IPS-11a (cell line): ENCODE measurements around the gene CDC42EP5.
"Not testable (repeated sequence)": the region's sequence is repeated elsewhere in the genome, so short reads cannot be mapped to it uniquely, and the experiment has no call there.

Source experiments
- H3K4me3 ChIP-seq: one replicate; pipeline ENCODE4 v1.5.1; 2013; ENCODE audit warnings: low read depth, low read length, control low read depth

Gene CDC42EP5, protein sequence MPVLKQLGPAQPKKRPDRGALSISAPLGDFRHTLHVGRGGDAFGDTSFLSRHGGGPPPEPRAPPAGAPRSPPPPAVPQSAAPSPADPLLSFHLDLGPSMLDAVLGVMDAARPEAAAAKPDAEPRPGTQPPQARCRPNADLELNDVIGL

DNA sequence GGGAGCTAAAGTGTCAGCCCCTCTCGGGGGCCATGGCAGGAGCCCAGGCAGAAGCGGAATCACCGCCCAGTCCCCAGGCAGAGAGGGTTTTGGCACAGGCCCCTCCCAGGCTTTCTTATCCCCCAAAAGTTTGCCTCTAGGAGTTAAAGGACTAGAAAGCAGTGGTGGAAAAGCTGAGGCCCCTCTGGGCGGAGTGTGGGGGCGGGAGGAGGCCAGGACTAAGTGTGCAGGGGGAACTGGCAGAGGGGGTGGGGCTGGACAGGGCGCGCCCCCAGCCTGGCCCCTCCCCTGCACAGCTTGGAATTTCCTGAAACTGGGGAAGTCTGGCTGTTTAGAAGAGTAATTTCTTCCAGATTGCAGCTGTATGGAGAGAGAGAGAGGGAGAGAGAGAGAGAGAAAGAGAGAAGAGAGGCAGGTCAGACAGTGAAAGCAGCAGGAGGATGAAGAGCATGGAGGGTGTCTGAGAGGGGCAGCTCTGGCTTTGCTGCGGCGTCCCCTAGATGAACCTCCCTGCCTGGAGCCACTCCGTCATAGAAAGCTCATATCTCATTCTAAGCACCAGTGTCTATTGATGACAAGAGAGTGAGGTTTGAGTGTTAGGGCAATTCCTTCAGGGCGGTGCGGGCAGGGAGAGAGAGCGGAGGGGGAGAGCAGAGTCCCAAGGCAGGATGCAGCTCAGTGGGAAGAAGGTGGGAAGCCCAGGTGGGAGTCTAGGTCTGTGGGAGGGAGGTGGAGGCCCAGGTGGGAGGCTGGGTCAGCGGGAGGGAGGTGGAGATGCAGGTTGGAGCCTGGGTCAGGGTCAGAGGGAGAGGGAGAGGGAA is at the start of gene CDC42EP5:
TSS of gene CDC42EP5 (minus strand) at position 226 of the 821 bp plus-strand sequence. CDS start 7,749 bp downstream, outside the sequence.
- H3K4me3 ChIP-seq, result no peak within 1 kb of the TSS

DNA sequence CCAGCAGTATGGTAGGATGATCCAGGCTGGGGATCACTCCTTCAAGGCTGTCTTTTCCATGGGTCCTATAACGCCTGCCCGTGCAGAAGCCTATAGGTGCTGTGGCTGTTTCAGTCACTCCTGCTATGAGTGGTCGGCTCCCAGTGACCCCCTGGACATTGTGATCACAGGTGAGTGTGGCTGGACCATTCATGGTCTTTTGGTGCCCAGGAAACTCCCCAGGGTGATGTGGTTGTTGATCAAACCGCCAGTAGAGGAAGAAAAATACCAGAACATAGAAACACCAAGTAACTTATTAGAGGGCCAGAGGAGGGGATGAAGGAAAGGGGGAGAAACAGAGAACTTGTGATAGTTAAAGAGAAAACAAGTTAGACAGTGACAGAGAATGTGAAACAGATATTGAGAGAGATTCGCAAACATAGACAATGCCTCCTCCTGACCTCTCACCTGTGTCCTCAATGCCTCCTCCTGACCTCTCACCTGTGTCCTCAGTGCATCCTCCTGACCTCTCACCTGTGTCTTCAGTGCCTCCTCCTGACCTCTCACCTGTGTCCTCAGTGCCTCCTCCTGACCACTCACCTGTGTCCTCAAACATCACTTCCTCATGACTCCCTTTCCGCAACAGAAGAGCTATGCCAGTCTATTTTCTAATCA is 48.9 kb upstream of the CDC42EP5 start:
- no peak overlapping the region for H3K4me3 ChIP-seq

DNA sequence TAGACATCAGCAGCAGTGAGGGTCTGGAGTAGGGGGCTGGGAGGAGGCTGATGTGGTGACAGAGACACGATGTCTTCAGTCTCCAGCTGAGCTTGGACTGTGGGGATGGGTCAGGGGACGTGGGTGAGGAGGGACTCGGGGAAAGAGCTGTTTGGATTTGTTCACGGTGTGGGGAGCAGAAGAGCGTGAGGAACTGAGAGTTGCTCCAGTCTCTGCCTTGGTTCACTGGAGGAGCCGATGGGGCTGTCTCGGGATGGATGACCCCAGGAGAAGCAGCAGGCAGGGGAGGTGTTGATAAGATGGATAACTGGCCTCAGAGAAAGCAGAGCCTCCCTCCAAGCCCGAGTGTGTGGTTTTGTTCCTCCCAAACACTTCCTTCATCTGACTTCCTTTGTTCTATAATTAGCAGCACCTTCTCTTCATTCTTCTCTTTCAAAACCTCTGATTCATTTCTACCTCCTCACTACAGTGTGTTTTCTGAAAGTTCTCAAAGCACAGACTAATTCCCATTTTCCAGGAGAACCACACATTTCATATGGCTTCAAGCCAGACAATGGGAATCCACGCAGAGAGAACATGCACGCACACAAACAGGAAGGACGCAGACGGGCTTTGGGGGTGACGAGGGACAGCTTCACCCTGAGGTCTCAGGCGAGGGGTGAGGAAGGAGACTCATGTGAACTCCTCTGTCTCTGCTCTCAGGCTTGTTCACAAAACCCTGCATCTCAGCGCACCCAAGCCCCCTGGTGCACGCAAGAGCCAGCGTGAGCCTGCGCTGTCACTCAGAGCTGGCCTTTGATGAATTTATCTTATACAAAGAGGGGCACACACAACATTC is 48.1 kb upstream of the CDC42EP5 start:
- H3K4me3 ChIP-seq, result no peak overlapping the region

DNA sequence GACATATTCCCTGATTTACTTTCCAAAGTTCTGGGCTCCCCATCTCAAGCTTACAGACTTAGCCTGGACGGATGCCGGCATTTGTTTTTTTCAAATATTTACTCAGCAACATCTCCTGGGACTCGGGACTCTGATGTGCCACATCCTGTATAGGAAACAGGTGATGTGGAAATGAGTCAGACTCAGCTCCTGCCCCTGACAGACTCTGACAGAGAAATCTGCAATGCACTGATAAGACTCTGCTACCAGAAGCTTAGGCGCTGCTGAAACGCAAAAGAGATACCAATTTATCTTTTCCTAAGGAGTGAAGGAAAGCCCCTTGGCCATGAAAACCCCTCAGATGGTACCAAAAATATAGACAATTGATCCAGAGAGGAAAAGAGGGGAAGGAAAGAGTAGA is 45.7 kb upstream of the CDC42EP5 start:
- no peak overlapping the region for H3K4me3 ChIP-seq

DNA sequence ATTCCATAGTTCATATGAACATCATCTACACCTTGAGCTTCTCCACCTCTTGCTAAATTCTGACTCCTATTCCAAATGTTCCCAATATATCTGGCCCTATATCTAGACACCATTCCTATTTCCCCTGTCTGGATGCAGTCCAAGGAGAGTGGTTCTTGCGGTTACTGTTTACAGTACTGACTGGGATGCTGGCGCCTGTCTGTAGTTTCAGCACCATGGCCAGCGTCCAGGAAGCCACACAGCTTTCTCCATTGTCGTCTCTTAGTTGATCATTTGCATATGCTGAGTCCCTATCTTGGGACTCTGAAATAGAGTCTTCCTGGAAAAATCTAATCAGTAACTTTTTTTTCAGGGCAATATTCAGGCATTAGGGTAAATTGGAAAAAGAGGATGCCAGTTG is 44.4 kb upstream of the CDC42EP5 start:
- H3K4me3 ChIP-seq, result no peak overlapping the region

DNA sequence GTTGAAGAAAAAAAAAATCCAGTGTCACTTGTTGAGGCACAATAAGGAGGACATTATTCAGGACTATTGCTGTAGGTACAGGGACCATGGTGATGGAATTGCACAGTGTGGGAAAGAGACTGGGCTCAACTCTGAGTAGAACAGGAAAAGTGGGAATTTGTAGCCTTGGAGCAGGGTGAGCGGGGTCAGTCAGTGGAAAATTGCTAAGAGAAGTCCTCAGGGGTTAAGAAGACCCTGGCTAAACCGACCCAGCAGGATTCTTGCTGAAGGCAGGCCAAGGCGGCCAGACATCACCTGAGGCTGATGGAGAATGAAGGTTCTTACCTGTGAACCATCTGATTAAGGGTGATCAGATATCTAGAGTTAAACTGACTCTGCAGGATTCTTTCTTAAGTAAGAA is 42.1 kb upstream of the CDC42EP5 start:
- no peak overlapping the region for H3K4me3 ChIP-seq

DNA sequence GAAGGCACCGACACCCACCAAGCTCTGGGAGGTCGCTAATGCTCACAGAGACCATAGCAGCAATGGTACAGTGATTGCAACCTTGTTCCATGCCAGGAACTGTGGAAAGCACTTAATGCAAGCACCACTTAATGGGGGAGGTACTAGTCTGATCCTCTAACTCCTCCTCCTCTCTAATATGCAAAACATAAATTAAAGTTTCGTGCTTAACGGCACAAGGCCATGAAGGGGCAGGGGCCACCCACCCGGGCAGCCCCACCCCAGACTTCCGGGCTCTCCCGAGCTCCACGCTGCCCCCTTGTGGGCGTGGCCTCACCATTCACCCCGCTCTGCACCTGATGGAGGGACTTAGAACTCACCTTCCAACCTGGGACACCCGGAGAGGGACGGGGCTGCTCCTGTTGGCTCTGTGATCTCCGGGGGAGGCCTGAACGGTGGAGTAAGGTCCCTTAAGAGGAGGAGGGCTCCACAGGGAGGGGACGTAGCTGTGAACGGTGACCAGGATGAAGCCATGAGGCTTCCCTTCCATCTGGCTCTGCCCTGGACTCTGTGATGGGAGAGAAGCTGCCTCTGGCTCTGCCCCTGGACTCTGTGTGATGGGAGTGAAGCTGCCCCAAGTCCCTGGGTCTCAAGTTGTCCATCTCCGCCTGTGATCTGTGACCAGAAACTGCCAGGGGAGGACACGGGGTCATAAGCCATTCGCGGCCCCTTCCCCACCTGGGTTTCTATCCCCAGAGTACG is 36.3 kb upstream of the CDC42EP5 start:
- H3K4me3 ChIP-seq, result not testable (repeated sequence)

DNA sequence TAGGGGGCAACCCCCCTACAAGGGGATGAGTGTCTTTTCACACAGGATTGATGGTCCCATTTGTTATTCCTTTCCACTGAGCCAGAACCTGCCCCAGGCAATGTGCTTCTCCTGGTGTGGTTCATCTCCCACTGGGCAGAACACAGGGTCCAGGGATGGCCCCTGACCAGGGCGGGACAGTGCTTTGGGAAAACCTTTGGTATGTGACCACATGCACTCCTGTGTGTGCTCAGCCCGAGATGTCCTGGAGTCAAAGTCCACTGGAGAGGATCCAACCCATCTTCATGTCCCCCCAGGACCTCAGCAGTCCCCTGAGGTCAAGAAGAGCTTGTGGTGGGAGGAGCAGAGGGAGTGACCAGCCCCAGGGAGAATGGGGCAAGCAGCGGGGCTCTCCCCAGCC is 35.4 kb upstream of the CDC42EP5 start:
- H3K4me3 ChIP-seq, result not testable (repeated sequence)

DNA sequence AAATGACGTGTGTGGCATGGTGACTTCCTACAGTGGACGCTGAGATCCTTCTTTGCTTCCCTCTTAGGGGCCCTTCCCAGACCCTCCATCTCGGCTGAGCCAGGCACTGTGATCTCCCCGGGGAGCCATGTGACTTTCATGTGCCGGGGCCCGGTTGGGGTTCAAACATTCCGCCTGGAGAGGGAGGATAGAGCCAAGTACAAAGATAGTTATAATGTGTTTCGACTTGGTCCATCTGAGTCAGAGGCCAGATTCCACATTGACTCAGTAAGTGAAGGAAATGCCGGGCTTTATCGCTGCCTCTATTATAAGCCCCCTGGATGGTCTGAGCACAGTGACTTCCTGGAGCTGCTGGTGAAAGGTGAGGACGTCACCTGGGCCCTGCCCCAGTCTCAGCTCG is 34.7 kb upstream of the CDC42EP5 start:
- no peak overlapping the region for H3K4me3 ChIP-seq

DNA sequence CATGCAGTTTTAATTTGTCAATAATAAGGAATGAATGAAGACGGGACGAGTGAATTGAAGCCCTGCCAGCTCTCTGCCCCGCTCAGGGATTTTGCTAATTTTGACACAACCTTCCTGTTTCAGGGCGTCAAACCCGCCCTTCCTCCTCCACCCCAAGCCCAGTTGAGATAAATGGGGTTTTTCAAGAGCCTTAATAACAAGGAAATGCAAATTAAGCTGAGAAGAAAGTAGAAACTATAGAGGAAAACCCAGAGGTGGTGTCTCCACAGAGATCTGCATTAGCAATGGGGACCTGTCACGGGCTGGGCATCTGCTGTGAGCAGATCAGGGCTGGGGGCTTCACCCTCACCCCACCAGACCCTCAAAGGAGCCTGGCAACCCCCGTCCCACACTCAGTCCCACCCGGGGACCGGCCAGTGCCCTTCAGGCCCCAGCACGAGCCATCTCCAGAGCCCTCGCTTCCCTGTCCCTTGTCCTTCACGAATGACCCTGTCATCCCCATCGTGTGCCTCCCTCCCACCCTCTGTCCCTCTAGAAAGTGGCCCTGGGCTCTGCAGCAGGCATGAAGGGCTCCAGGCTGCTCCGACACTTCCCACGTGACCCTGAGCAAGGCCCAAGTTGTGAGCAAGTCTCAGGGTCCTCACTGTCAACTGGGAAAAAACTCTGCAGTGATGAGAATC is 34.1 kb upstream of the CDC42EP5 start:
- H3K4me3 ChIP-seq, result not testable (repeated sequence)

DNA sequence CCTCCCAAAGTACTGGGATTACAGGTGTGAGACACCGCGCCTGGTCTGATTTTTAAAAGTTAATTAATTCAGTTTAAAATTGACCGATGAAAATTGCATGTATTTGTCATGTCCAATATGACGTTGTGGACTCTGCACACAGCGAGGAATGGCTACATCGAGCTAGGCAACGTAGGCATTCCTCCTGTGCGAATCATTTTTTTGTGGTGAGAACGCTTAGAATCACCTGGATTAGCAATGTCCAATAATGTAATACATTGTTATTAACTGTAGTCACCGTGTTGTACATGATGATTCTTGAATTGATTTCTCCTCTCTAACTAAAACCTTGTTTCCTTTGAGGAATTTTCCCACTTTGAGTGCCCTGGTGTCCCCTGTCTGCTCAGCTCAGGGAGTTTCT is 33.0 kb upstream of the CDC42EP5 start:
- H3K4me3 ChIP-seq, result no peak overlapping the region

DNA sequence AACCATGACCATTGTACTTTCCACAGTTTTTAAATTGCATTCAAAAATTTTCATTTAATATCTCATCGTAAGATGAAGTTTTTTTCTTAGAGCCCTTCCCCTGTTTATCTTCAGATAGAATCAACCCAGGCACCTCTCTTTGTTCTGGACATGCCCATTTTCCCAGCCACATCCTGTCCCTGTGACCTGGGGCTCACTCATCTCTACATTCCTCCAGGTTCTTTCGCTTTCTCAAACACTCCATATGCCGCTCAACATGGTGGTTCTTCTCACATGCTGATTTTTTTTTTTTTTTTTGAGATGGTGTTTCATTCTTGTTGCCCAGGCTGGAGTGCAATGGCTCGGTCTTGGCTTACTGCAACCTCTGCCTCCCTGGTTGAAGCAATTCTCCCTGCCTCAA is 32.4 kb upstream of the CDC42EP5 start:
- H3K4me3 ChIP-seq, result not testable (repeated sequence)

DNA sequence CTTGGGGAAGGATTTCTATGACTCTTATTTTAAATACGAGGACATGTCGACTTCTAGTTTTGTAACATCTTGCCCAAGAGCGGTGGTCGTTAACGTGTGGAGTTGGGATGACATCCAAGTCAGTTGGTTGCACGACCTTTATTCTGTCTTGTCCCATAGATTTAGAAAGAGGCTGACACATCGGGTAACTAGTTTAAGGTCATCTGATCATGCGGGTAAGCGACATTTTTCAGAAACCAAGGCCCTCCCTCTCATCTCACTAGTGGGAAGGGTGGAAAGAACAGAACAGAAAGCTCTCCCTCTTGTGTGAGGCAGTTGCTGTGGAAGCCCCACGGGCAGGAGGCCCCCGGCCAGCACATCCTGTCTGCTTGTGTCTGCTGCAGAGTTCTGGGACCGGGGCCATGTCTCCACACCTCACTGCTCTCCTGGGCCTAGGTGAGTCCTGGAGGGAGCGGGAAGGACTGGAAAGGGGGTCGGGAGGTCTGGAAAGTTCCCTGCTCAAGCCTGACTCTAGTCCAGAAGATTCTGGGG is 29.5 kb upstream of the CDC42EP5 start, which contains the start of gene LAIR2:
TSS of gene LAIR2 (plus strand) at position 314 of the 531 bp plus-strand sequence. CDS start at position 402, 88 bp downstream.
- H3K4me3 ChIP-seq, result no peak within 1 kb of the TSS

DNA sequence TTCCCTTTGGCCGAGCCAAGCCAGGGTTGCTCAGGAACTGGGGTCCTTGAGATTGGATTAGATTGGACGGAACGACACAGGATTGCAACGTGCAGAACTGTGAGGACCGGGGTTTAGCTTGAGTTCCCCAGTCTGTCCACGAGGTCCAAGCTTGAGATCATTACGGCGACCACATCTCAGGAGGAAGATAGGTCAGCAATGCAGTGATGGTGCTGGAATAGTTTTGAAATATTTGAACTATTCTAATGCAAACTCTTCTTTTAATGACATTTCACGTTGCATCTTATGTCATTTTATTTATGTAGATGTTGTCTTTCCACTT is 25.3 kb upstream of the CDC42EP5 start:
- H3K4me3 ChIP-seq, result not testable (repeated sequence)

DNA sequence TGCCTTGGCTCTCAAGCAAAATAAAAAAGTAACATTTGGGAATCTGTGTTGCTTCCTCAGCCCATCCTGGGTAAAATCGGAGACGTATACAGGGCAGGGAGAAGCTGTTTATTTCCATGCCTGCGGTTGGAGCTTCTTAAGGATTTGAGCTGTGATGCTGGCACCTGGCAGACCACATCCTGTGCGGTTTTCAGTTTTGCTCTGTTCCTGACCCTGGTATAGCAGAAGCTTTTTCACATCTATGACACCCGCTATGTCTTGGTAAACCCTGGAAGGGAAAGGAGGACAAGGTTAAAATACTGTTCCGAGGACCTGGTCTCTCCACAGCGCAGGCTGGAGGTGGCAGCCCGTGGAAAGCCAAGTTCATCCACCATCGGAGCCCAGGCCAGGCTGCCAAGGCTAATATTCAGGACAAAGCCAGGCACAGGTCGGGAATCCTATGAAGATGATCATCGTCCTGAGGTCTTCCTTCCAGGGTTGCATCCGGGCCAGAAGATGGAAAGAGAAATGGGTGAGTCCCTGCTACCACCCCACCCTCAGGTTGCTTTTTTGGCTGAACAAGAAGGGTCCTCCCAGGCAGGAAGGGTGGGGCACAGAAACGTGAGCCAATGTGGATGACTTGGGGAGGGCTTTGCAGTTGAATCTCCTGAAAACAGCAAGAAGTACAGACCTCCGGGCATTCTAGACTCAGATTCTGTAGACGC is 24.8 kb upstream of the CDC42EP5 start:
- not testable (repeated sequence) for H3K4me3 ChIP-seq

DNA sequence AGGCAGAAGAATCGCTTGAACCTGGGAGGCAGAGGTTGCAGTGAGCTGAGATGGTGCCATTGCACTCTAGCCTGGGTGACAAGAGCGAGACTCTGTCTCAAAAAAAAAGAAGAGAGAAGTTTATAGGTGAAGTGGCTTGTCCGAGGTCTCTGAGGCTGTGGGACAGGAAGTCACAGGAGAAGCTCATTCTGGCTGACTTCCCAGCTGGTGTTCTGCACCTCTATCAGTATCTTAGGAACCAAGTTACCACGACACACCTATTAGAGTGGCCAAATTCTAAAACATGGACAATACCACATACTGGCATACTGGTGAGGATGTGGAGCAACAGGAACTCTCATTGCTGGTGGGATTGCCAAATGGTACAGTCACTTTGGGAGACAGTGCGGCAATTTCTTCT is 22.2 kb upstream of the CDC42EP5 start:
- H3K4me3 ChIP-seq, result not testable (repeated sequence)

DNA sequence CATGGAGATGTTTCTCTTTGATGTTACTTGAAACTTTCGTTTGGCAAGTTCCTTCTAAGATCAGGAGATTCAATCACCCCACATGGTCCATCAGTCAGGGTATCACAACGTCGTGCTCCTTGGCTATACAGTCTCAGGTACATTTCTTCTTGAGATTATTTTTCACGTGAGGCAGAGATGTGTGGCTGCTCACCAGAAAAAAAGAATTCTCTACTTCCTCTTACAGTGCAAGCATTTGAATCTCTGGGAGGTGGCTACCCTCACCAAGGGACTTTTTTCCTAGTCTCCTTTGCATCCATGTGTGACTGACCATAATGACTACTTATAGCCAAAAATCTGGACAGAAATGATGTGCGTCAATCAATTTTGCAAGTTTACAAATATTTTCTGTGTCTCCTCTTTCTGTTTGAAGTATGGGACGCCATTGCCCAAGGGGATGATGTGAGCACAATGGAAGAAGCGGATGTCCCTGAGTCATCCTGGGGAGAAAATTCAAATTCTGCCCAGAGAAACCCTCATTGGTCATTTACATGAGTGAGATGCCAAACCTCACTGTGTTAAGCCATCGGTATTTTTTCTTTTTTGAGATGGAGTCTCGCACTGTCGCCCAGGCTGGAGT is 21.0 kb upstream of the CDC42EP5 start:
- no peak overlapping the region for H3K4me3 ChIP-seq

DNA sequence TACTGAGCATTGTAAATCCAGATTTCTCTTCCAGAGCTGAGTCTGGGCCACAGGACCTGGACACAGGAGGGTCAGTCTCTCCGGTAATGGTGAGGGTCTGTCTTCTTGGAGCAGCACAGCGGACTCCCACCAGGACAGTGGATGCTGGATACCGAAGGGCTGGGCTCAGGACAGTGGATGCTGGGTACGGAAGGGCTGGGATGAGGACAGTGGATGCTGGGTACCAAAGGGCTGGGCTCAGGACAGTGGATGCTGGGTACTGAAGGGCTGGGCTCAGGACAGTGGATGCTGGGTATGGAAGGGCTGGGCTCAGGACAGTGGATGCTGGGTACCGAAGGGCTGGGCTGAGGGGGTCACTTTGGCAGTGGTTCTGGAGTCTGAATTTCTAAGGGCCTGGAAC is 20.0 kb upstream of the CDC42EP5 start:
- not testable (repeated sequence) for H3K4me3 ChIP-seq

DNA sequence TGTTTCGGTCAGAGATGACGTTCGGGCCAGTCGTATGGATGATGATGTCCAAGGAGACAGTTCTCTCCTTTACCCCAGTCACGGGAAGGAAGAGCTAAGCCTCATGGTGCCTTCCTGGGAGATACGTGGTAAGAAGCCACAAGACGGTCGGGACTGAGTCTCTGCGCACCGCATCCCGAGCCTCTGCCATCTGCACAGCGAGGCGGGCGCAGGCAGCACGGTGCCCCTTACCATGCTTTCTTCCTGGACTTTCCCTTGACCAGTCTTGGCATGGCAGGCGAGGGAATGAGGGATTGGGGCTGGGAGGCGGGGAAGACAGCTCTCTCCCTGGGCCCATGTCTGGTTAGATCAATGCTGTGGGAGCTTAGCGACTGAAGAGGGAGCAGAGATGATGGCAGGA is 19.5 kb upstream of the CDC42EP5 start:
- H3K4me3 ChIP-seq, result no peak overlapping the region
